ENCODE data around the gene DMRTC1B. TPM values are rescaled to one million over a fixed set of nuclear protein-coding genes. Genes with fewer than 3 reads are reported as not detected.
"Not testable (repeated sequence)": the region's sequence is repeated elsewhere in the genome, so short reads cannot be mapped to it uniquely, and the experiment has no call there.

DMRTC1B gene, protein sequence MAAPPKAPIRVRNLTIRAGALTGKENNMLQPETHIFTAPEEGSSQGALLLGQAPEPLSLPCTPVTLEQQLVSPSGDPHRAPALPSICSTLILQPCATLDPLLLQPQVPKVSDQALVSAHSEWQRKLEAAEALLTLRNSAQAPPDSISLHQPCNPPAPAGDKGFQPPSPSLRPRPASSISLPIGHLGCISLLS
- not detected in 2 replicates for total RNA-seq (2014; rRNA removed; shearing (Covaris generic))

DNA sequence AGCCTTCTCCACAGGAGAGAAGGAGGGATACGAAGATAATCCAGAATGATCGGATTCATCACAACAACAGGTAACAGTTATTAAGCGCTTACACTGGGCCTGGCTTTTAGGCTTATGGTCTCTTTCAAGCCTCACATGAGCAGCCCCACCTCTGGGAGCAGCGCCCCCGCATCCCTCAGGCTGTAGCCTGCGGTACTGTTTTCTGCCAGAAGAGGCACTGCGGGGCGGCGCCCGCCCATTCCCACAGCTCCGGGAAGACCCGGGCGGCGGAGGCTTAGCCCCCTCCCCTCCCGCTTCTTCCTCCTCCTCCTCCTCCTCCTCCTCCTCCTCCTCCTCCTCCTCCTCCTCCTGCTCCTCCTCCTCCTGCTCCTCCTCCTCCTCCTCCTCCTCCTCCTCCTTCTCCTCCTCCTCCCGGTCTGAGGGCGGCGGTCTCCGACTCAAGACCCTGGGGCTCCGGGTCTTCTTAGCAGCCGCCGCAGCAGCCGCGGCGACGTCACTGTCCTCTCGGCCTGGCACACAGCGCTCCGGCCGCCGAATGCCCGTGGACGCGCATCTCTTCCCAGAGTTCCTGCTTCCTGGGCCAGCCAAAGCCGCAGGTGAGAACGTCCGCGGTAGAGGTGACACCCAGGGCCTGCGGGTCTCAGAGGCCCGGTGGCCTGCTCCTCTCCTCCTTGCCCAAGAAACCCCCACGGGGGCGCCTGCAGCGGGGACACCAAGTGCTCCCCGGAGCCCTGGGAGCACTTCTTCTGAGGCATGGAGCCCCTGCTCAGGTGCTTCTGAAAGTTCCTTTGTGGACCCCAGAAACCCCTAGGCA, at the start of gene DMRTC1B:
TSS of gene DMRTC1B (plus strand) at position 238 of the 814 bp plus-strand sequence. CDS start 68,246 bp downstream, outside the sequence.
- not testable (repeated sequence) for DNase-seq (ENCODE audit: low spot score)

DNA sequence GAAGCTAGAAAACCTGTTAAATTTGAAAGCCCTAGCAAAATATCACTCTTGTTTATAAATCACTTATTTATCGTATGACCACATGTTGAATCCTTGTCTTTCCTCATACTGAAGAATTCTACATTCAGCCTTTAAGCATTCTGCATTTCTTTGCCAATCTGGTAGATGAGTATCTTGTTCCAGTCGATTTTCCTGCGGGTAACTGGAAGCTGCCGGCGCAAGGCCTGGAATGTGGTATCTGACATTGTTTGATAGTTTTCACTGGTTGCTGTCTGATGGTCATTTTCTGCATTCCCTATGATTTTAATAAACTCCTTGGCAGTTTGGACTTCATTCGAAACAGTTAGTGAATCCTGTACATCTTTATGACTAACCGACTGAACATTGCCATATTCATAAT, 48.8 kb upstream of the DMRTC1B start:
- no peak for DNase-seq (ENCODE audit: low spot score)

DNA sequence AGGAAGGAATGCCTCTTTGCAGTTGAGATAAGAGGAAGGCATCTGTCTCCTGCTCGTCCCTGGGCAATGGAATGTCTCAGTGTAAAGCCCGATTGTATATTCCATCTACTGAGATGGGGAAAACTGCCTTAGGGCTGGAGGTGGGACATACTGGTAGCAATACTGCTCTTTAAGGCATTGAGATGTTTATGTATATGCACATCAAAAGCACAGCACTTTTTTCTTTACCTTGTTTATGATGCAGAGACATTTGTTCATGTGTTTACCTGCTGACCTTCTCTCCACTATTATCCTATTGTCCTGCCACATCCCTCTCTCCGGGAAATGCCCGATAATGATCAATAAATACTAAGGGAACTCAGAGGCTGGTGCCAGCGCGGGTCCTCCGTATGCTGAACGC, 43.1 kb upstream of the DMRTC1B start:
- not testable (repeated sequence) for DNase-seq (ENCODE audit: low spot score)

DNA sequence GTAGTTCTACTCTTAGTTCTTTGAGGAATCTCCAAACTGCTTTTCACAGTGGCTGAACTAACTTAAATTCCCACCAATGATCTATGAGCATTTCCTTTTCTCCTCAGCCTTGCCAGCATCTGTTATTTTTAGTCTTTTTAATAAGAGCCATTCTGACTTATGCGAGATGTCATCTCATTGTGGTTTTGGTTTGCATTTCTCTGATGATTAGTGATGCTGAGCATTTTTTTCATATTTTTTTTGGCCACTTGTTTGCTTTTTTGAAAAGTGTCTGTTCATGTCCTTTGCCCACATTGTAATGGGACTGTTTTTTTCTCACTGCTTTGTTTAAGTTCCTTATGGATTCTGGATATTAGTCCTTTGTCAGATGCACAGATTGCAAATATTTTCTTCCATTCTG, 41.1 kb upstream of the DMRTC1B start:
- DNase-seq (ENCODE audit: low spot score) = no peak

DNA sequence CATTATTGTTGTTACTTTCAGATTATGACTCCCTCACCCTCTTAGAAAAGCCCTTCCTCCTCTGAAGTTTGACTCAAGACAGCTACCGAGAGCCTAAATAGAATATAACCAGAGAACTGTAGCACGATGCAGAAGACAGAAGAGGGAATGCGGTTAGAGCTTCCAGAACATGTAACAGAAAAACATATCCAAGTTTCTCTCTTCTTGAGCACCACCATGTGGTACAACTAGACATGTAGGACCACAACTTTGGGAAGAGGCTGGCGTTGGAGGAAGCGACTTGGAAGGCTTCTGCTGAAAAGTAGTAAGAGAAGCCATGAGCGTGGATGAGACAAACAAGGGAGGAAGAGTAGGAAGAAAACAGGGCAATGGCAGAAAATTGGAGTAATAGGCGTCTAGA, 31.1 kb upstream of the DMRTC1B start:
- not testable (repeated sequence) for DNase-seq (ENCODE audit: low spot score)

DNA sequence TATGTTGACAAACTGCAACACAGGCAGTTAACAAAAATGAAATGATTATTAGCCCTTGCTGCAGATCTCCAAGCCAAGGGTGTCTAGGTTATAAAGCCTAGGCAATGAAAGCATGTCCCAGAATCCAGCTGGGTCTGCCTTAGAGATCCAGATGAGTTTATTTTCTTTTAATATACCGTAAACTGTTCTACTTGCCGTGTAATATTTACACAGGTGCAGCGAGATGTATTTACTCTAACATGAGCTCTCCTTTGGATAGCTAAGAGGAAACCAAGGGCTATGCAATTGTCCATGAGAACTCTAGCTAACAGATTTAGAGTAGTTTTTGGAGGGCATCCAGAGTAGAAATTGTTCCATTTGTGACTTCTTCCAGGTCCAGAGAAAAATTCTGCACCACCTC, 28.1 kb upstream of the DMRTC1B start:
- DNase-seq (ENCODE audit: low spot score) = not testable (repeated sequence)

DNA sequence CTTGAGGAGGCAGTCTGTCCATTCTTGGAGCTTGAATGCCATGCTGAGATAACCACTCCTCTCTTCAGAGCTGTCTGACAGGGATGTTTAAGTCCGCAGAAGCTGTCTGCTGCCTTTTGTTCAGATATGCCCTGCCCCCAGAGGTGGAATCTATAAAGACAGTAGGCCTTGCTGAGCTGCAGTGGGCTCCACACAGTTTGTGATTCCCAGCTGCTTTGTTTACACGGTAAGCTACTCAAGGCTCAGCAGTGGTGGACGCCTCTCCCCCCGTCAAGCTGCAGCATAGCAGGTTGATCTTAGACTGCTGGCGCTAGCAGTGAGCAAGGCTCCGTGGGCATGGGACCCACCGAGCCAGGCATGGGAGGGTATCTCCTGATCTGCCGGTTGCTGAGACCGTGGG, 16.2 kb upstream of the DMRTC1B start:
- DNase-seq (ENCODE audit: low spot score) = not testable (repeated sequence)

DNA sequence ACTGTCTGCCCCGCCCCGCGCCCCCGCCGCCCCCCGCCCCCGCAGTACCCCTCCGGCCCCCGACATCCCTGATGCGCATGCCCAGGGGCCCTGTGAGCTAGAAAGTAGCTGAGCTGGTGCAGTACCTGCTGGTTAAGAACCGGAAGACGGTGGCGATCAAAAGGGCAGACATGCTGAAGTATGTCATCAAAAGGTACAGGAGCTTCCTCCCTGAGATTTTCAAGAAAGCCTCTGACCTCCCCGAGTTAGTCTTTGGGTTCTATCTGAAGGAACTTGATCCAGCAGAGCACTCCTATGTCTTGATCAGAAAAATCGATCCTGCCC, 739 bp downstream of the DMRTC1B start:
- not testable (repeated sequence) for DNase-seq (ENCODE audit: low spot score)

DNA sequence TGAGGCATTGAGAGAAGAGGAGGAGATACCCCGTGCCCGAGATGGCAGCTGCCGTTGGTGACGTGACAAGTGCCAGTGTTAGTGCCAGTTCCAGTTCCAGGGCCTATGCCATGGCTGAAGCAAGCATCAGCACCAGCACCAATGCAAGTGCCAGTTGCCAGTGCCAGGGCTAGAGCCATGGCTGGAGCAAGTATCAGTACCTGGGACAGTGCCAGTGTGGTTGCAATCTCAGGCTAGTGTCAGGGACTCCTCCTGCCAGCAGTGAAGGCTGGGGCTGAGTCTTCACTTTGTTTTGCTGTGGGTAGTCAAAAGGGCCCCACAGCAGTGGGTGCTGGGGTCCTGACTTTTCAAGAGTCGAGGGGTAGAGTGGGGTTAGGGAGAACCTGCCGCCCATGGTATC, 1.5 kb downstream of the DMRTC1B start:
- not testable (repeated sequence) for DNase-seq (ENCODE audit: low spot score)

DNA sequence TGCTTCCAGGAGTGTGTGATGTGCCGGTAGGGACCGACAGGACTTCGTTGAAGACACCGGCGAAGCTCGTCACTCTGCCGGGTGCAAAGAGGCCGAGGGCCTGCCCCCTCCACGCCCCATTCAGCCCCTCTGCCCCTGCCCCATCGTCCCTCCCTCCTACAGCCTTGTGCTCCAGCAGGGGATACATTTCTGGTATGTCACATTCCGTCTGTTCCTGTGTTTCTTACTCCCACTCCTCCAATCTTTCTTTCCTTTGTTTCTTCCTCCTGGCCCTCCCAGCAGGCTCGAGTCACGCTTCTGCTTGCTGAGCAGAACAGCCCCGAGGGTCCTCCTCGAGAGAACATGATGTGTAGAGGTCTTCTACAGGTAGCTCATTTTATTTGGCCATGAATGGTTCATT, 5.9 kb downstream of the DMRTC1B start, which contains the start of gene FAM236B:
TSS of gene FAM236B (minus strand) at position 101 of the 400 bp plus-strand sequence. CDS start at position 1, 100 bp downstream.
- DNase-seq (ENCODE audit: low spot score) = not testable (repeated sequence)

DNA sequence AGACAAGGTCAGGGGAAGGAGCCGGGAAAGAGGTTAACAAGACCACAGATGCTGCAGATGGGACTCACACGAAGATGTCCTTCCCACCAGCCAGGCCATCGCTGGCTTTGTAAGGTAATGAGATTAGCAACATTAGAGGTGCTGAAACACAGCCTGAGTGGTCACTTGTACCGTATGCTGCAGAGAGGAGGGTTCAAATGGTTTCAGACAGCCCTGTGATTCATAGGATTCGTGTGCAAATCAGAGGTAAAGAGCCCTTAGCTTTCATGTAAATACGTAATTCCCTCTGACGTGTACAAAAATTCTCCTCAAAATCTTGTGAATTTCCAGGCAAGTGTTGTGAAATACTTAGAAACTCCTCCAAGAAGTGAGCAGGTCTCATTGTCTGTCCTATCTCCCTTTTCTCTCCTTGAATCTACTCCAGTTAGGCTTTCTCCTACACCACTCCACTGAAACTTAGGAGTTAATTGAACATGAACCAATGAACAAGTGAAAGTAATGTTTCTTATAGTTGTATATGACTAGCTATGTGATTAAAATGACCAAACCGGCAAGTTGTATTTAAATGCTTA, 6.8 kb downstream of the DMRTC1B start:
- not testable (repeated sequence) for DNase-seq (ENCODE audit: low spot score)

DNA sequence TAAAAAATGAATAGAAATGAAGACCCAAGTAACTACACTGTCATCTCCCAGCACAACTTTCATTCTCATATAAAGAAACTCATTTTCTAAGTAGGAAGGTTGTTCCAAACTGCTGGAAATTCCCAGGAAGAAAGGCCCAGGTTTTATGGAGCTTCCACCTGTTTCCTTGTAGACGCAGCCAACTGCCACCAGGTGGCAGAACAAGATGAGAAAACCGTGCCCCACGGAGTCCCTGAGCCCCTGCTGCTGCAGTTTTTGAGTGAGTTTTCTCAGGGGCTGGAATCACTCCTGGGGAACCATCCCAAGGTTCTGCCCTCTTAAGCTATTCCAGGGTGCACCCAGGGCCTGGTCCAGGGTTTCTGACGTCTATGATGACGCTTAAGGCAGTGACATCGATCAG, 7.3 kb downstream of the DMRTC1B start:
- DNase-seq (ENCODE audit: low spot score) = not testable (repeated sequence)

DNA sequence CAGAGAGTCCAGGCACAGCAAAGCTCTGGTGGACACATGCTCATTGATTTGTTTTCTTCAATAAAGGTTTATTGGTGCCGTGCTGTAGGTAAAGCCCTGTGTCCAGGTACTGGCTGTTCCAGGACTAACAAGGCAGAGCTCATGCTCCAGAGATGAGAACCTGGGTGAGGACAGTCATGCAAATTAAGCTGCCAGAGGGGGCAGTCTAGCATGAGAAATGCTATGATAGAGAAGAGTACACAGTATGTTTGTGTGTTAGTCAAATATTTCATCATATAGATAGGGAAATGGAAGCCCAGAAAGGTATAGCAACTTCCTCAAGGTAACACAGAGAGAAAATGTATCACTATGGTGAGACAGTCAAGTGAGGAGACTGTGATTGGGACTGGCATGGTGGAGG, 11.5 kb downstream of the DMRTC1B start:
- DNase-seq (ENCODE audit: low spot score) = not testable (repeated sequence)

DNA sequence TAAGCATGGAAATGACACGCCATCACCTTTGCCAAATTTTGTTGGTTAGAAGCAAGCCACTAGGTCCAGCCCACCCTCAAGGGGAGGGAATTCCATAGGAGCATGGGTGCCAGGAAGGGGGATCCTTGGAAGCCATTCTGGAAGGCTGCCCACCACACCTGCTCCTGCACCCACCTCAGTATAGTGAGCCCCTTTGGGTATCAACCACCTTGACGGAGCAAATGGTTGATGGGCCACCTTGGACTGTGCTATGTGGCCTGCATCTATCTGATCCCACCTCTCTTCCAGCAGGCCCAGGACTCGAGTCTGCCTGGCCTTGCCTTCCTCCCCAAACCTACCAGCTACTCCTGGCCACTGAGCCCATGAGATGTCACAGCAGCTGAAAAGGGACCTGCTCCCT, 13.7 kb downstream of the DMRTC1B start:
- DNase-seq (ENCODE audit: low spot score) = not testable (repeated sequence)

DNA sequence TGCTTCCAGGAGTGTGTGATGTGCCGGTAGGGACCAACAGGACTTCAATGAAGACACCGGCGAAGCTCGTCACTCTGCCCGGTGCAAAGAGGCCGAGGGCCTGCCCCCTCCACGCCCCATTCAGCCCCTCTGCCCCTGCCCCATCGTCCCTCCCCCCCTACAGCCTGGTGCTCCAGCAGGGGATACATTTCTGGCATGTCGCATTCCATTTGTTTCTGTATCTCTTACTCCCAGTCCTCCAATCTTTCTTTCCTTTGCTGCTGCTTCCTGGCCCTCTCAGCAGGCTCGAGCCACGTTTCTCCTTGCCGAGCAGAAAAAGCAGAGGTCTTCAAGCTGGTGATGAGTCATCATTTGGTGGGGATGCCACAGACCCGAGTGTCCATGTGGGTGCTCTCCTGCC, 31.4 kb downstream of the DMRTC1B start, which contains the start of gene FAM236D:
TSS of gene FAM236D (minus strand) at position 101 of the 400 bp plus-strand sequence. CDS start at position 1, 100 bp downstream.
- DNase-seq (ENCODE audit: low spot score) = not testable (repeated sequence)

DNA sequence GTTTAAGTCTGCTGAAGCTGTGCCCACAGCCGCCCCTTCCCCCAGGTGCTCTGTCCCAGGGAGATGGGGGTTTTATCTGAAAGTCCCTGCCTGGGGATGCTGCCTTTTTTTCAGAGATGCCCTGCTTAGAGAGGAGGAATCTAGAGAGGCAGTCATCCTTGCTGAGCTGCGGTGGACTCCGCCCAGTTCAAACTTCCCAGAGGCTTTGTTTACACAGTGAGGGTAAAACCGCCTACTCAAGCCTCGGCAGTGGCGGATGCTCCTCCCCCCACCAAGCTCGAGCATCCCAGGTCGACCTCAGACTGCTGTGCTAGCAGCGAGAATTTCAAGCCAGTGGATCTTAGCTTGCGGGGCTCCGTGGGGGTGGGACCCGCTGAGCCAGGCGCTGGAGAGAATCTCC, 54.0 kb downstream of the DMRTC1B start:
- DNase-seq (ENCODE audit: low spot score) = not testable (repeated sequence)

DNA sequence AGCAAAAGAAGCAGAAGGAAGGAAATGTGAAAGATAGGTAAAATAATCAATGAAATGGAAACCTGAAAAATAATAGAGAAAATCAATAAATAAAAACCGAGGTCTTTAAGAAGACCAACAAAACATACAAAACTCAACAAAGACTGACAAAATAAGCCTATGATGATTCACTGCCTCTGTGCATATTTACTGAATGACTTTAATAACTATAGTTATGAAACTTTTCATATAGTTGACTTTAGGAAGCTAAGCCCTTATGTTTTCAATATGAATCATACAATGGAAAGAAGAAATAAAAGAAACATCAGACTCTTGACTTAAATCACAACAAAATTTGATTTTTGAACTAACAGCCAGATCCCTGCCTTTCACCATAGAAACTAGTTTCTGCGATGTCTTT, 60.8 kb downstream of the DMRTC1B start:
- DNase-seq (ENCODE audit: low spot score) = not testable (repeated sequence)

DNA sequence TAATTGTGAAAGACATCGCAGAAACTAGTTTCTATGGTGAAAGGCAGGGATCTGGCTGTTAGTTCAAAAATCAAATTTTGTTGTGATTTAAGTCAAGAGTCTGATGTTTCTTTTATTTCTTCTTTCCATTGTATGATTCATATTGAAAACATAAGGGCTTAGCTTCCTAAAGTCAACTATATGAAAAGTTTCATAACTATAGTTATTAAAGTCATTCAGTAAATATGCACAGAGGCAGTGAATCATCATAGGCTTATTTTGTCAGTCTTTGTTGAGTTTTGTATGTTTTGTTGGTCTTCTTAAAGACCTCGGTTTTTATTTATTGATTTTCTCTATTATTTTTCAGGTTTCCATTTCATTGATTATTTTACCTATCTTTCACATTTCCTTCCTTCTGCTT, 106.2 kb downstream of the DMRTC1B start:
- DNase-seq (ENCODE audit: low spot score) = not testable (repeated sequence)

DNA sequence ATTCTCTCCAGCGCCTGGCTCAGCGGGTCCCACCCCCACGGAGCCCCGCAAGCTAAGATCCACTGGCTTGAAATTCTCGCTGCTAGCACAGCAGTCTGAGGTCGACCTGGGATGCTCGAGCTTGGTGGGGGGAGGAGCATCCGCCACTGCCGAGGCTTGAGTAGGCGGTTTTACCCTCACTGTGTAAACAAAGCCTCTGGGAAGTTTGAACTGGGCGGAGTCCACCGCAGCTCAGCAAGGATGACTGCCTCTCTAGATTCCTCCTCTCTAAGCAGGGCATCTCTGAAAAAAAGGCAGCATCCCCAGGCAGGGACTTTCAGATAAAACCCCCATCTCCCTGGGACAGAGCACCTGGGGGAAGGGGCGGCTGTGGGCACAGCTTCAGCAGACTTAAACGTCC, 113.0 kb downstream of the DMRTC1B start:
- DNase-seq (ENCODE audit: low spot score) = not testable (repeated sequence)

Data from A172 (cell line).